GM20431 (cell line): Measurements from ENCODE around the gene TMEM184C.

Experiments
- in situ Hi-C: fragments of 300-500 bp; cut with MseI, MboI; formaldehyde crosslinking; loops from one replicate; pipeline ENCODE4 v1.15.0; 2020; ENCODE audit warnings: low sequenced_read_pairs; ENCODE audit not compliant: unreplicated experiment

TMEM184C gene

GRCh38 chr4:147617173-147617840 lies at the start of gene TMEM184C:
Gene TMEM184C (plus strand): TSS chr4:147617397. CDS start chr4:147617957, 560 bp downstream.
- in situ Hi-C loops = no loop called here

- in situ Hi-C loops = no loop called here
Observed at GRCh38 chr4:147570616-147571015, 46.6 kb upstream of the TMEM184C start.

- in situ Hi-C loops = no loop called here
Observed at GRCh38 chr4:147571036-147571770, 46.0 kb upstream of the TMEM184C start.

GRCh38 chr4:147576084-147576483 lies 41.1 kb upstream of the TMEM184C start:
- in situ Hi-C loops = loop anchor here (25.0 kb wide), 1 partner anchor 414 kb away; no protein-coding TSS in a partner anchor

GRCh38 chr4:147578051-147578476 lies 39.1 kb upstream of the TMEM184C start:
- in situ Hi-C loops = loop anchor here (25.0 kb wide), 1 partner anchor 416 kb away; no protein-coding TSS in a partner anchor

- in situ Hi-C loops = loop anchor here (25.0 kb wide), 1 partner anchor 416 kb away; no protein-coding TSS in a partner anchor
Observed at GRCh38 chr4:147578593-147578992, 38.6 kb upstream of the TMEM184C start.

- in situ Hi-C loops = loop anchor here (25.0 kb wide), 1 partner anchor 418 kb away; no protein-coding TSS in a partner anchor
Observed at GRCh38 chr4:147580396-147580795, 36.8 kb upstream of the TMEM184C start.

GRCh38 chr4:147581606-147582350 lies 35.4 kb upstream of the TMEM184C start:
- in situ Hi-C loops = loop anchor here (25.0 kb wide), 1 partner anchor 419 kb away; no protein-coding TSS in a partner anchor

- in situ Hi-C loops = loop anchor here (25.0 kb wide), 1 partner anchor 420 kb away; no protein-coding TSS in a partner anchor
Observed at GRCh38 chr4:147582386-147583060, 34.7 kb upstream of the TMEM184C start.

- in situ Hi-C loops = loop anchor here (25.0 kb wide), 1 partner anchor 422 kb away; no protein-coding TSS in a partner anchor
Observed at GRCh38 chr4:147583876-147584275, 33.3 kb upstream of the TMEM184C start.

- in situ Hi-C loops = loop anchor here (25.0 kb wide), 1 partner anchor 424 kb away; no protein-coding TSS in a partner anchor
Observed at GRCh38 chr4:147586032-147586431, 31.2 kb upstream of the TMEM184C start.

- in situ Hi-C loops = loop anchor here (25.0 kb wide), 1 partner anchor 424 kb away; no protein-coding TSS in a partner anchor
Observed at GRCh38 chr4:147586637-147587036, 30.6 kb upstream of the TMEM184C start.

GRCh38 chr4:147587041-147587440 lies 30.2 kb upstream of the TMEM184C start:
- in situ Hi-C loops = loop anchor here (25.0 kb wide), 1 partner anchor 425 kb away; no protein-coding TSS in a partner anchor

- in situ Hi-C loops = loop anchor here (25.0 kb wide), 1 partner anchor 427 kb away; no protein-coding TSS in a partner anchor
Observed at GRCh38 chr4:147589586-147589985, 27.6 kb upstream of the TMEM184C start.

- in situ Hi-C loops = loop anchor here (25.0 kb wide), 1 partner anchor 428 kb away; no protein-coding TSS in a partner anchor
Observed at GRCh38 chr4:147590249-147590920, 26.8 kb upstream of the TMEM184C start.

GRCh38 chr4:147591106-147591505 lies 26.1 kb upstream of the TMEM184C start:
- in situ Hi-C loops = loop anchor here (25.0 kb wide), 1 partner anchor 429 kb away; no protein-coding TSS in a partner anchor

GRCh38 chr4:147594107-147594506 lies 23.1 kb upstream of the TMEM184C start:
- in situ Hi-C loops = loop anchor here (25.0 kb wide), 1 partner anchor 432 kb away; no protein-coding TSS in a partner anchor

- in situ Hi-C loops = loop anchor here (25.0 kb wide), 1 partner anchor 432 kb away; no protein-coding TSS in a partner anchor
Observed at GRCh38 chr4:147594578-147594977, 22.6 kb upstream of the TMEM184C start.
